Astrocyte of the cerebellum (primary cell): ENCODE results near the gene COLEC12.

Experiments
- DNase-seq: peaks from one replicate; pipeline ENCODE4 v3.0.0-alpha.2; 2011; ENCODE audit warnings: low read depth
- H3K4me3 ChIP-seq: 2 replicates; pipeline ENCODE4 v1.5.1; 2011; ENCODE audit warnings: mild to moderate bottlenecking, low read depth, low read length, moderate library complexity
- CTCF ChIP-seq: IDR thresholded peaks from 2 replicates; pipeline ENCODE4 v1.5.1; 2012; ENCODE audit warnings: low read length, low read depth, moderate library complexity, mild to moderate bottlenecking; ENCODE audit errors: missing control alignments
- in situ Hi-C: cut with HindIII; loops from 2 replicates; pipeline ENCODE4 v1.10.0; 2017; ENCODE audit warnings: low sequenced_read_pairs

COLEC12 gene

GRCh38 chr18:404061-404636 is 96.4 kb downstream of the COLEC12 start:
- H3K4me3 ChIP-seq = no peak overlapping the region
- no peak for DNase-seq
- no peak for TF ChIP-seq CTCF
- in situ Hi-C loops = no loop called here

GRCh38 chr18:402129-402528 is 98.4 kb downstream of the COLEC12 start:
- no peak for DNase-seq
- no peak overlapping the region for H3K4me3 ChIP-seq
- no peak for TF ChIP-seq CTCF
- in situ Hi-C loops = no loop called here

- DNase-seq = no peak
- no peak for TF ChIP-seq CTCF
- no peak overlapping the region for H3K4me3 ChIP-seq
- in situ Hi-C loops = no loop called here
These were observed 100.0 kb downstream of the COLEC12 start for GRCh38 chr18:400456-400855.

- in situ Hi-C loops = no loop called here
- no peak for DNase-seq
- TF ChIP-seq CTCF = no peak
- no peak overlapping the region for H3K4me3 ChIP-seq
These were observed 100.8 kb downstream of the COLEC12 start for GRCh38 chr18:399631-400135.

- H3K4me3 ChIP-seq = no peak overlapping the region
- in situ Hi-C loops = no loop called here
- no peak for DNase-seq
- no peak for TF ChIP-seq CTCF
These were observed 101.4 kb downstream of the COLEC12 start for GRCh38 chr18:398935-399630.

GRCh38 chr18:396556-396955 is 103.9 kb downstream of the COLEC12 start:
- no peak for TF ChIP-seq CTCF
- in situ Hi-C loops = no loop called here
- H3K4me3 ChIP-seq = no peak overlapping the region
- DNase-seq = no peak
